IgD-negative memory B cell (primary cell): Measurements from ENCODE around the gene INCENP. TPM values are rescaled to one million over a fixed set of nuclear protein-coding genes. Genes with fewer than 3 reads are reported as not detected.
"Not testable (repeated sequence)": the region's sequence is repeated elsewhere in the genome, so short reads cannot be mapped to it uniquely, and the experiment has no call there.

Source experiments
- H3K27ac Mint-ChIP-seq, 3 donors: one replicate each; pipeline ENCODE4 v1.8.0; 2020 to 2022; ENCODE audit warnings: mild to moderate bottlenecking in 3 of 3, mixed read lengths in 3 of 3, moderate library complexity in 1 of 3
- H3K27me3 Mint-ChIP-seq: one replicate; pipeline ENCODE4 v1.8.0; 2021; ENCODE audit warnings: mixed read lengths
- H3K36me3 Mint-ChIP-seq: one replicate; pipeline ENCODE4 v1.8.0; 2020; ENCODE audit warnings: mild to moderate bottlenecking, mixed read lengths
- H3K4me1 Mint-ChIP-seq, 3 donors: one replicate each; pipeline ENCODE4 v1.8.0; 2020 to 2022; ENCODE audit warnings: mixed read lengths in 3 of 3, mild to moderate bottlenecking in 1 of 3
- H3K4me3 Mint-ChIP-seq, 4 donors: one replicate each; pipeline ENCODE4 v1.8.0; 2020 to 2022; ENCODE audit warnings: mild to moderate bottlenecking in 4 of 4, mixed read lengths in 4 of 4, moderate library complexity in 3 of 4
- H3K9me3 Mint-ChIP-seq, 3 donors: one replicate each; pipeline ENCODE4 v1.8.0; 2020 to 2021; ENCODE audit warnings: mixed read lengths in 3 of 3, mild to moderate bottlenecking in 1 of 3
- polyA plus RNA-seq: library from polyadenylated mRNA; unstranded; fragments of 300-500 nt; fragmentation: Illumina TruSeq; gene quantifications from one replicate; pipeline ENCODE4 v1.2.3, GENCODE V29; 2021

INCENP gene
- 2.8 TPM for polyA plus RNA-seq

DNA sequence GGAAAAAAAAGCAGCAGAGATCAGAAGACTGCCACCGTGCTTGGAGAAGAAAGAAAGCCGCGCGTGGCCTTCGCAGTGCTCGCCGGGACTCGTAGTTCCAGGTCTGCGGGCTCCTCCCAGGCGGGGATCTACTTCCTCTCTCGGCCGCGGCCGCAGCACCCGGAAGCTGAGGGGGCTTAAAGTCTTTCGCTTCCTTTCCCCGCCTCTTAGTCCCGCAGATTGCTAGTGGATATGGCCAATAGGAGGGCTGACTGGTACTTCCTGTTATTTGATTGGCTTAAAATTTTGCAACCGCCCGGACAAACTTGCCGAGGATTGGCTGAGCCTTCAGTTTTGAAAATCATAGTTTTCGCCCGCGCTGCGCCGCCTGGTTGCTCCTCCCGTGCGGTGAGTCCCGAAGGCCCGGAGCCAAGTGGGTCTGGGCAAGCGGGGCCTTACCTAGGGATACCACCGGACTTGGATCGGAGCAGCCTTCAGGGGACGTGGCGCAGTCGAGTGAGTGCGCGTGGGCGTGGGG lies at the start of gene INCENP:
INCENP (plus strand) TSS at position 343 of the 517 bp plus-strand sequence. CDS start 4,151 bp downstream, outside the sequence.
- no peaks in the 10 kb centered on the region for H3K36me3 Mint-ChIP-seq
- H3K27ac Mint-ChIP-seq: peak within 1 kb of the TSS; percentile 37 to 93 (median 86)
- H3K27me3 Mint-ChIP-seq: no peaks in the 10 kb centered on the region
- H3K9me3 Mint-ChIP-seq: no peaks in the 10 kb centered on the region
- peaks cover 17 to 23% (median 20%) of the 10 kb centered on the region in 3 donors for H3K4me1 Mint-ChIP-seq
- peak within 1 kb of the TSS; percentile 93 to 97 (median 96) for H3K4me3 Mint-ChIP-seq

DNA sequence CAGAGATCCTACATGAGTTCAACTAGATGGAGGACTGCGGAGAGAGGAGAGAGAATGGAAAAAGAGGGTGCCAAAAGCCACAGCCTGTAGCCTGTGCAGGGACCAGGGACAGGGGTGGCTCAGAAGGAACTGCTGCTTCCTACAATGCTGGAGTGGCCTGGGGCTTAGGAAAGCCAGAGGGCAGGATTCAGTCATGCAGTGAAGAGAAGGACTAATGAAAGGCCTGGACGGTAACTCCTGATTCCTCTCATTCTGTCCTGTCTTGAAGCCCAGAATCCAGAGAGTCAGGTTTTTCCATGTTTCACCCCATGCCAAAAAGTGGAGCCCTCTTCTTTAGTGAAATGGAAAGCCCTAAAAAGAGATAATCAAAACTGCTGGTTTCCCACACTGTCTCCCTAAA lies 48.4 kb upstream of the INCENP start:
- no peaks in the 10 kb centered on the region for H3K9me3 Mint-ChIP-seq
- peak overlapping the region in 1 of 3 donors; percentile 43 for H3K27ac Mint-ChIP-seq
- no peaks in the 10 kb centered on the region for H3K27me3 Mint-ChIP-seq
- H3K4me3 Mint-ChIP-seq: no peak overlapping the region
- no peaks in the 10 kb centered on the region for H3K4me1 Mint-ChIP-seq
- H3K36me3 Mint-ChIP-seq: no peaks in the 10 kb centered on the region

DNA sequence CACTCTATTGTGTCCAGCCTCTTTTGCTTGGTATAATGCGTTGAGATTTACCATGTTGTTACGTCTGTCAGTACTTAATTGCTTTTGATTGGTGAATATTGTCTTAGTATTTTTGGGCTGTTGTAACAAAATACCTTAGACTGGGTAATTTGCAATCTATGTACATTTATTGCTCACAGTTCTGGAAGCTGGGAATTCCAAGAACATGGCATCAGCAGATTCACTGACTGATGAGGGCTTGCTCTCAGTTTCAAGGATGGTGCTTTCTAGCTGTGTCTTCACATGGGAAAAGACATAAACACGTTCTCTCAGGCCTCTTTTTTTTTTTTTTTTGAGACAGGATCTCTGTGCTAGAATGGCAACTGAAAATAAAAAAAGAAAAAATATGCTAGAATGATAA lies 46.7 kb upstream of the INCENP start:
- Mint-ChIP-seq H3K27ac (peak overlapping the region in 1 of 3 donors; percentile 28), H3K4me1 (peaks cover 0 to 7% (median 5%) of the 10 kb centered on the region in 3 donors), H3K36me3 (no peaks in the 10 kb centered on the region), H3K4me3 (no peak overlapping the region), H3K27me3 (no peaks in the 10 kb centered on the region), H3K9me3 (no peaks in the 10 kb centered on the region)

DNA sequence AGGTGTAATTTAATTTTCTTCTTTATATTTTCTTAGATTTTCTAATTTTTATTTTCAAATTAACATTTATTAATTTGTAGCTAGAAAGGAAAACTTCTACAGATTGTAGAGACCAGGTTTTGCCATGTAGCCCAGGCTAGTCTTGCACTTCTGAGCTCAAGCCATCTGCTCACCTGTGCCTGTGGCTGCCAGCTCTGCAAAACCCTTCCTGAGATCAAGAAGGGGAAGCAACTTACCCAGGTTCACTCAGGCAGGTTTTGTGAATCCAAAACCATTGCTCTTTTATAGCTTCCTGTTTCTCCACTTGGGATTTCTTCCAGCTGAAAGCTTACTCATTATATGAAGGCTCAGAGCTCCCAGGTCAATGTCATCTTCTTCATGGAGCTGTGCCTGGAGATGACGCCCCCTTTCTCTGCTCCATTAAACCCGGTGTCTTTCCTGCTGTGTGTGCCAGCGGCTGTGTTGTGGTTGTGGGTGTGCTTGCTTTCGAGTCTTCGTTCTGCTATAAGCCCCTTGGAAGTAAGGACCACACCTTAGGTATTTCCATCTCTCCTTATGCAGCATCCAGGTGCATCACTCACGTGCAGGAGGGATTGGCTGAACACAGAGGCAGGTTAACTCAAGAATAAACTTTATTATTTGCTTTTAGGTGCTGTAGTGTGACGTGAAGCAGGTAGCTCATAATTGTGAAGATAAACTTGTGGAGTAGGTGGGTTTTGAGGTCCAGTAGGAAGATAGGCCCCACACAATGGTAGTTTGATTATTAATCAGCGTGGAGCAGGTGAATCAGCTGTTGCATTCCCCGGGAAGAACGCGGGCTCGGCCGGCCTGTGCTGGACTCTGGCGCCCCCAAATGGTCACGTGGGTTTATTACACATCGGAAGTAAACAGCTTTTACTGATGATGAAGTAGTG lies 42.2 kb upstream of the INCENP start:
- Mint-ChIP-seq H3K4me3 (peak overlapping the region in 3 of 4 donors; percentile 28 to 78 (median 73)), H3K4me1 (peaks cover 0 to 7% (median 5%) of the 10 kb centered on the region in 3 donors), H3K9me3 (no peaks in the 10 kb centered on the region), H3K27ac (no peak overlapping the region), H3K27me3 (no peaks in the 10 kb centered on the region), H3K36me3 (no peaks in the 10 kb centered on the region)

DNA sequence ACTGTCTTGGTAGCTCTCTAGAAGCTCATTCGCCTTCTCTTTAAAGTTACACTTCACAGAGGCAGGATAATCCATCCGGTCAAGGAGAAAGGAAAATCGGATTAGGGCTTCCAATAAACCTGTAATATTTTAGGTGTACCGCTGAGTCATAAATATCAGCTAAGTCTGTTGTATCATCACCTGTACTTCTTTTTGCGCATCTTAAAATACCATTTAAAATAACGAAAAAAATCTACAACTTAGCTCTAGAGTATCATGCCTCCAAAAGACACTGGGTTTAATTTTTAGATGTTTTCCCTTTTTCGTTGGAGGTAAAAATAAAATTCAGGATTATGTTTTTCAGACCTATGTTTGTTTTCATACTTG lies 41.5 kb upstream of the INCENP start:
- peak overlapping the region in 2 of 4 donors; percentile 73 to 78 for H3K4me3 Mint-ChIP-seq
- no peaks in the 10 kb centered on the region for H3K36me3 Mint-ChIP-seq
- no peaks in the 10 kb centered on the region for H3K9me3 Mint-ChIP-seq
- H3K27me3 Mint-ChIP-seq: no peaks in the 10 kb centered on the region
- no peak overlapping the region for H3K27ac Mint-ChIP-seq
- peaks cover 0 to 7% (median 5%) of the 10 kb centered on the region in 3 donors for H3K4me1 Mint-ChIP-seq

DNA sequence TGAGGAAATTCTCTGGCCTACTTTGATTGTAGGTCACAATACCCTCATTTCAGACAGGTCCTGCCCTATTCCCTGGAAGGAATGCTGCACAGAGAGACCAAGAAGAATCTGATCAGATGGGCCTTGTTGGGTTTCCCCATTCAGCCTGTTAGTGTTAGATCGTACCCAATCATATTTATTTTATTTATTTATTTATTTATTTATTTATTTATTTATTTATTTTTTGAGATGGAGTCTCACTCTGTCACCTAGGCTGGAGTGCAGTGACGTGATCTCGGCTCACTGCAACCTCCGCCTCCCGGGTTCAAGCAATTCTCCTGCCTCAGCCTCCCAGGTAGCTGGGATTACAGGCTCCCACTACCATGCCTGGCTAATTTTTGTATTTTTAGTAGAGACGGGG lies 39.0 kb upstream of the INCENP start:
- not testable (repeated sequence) for H3K27me3 Mint-ChIP-seq, H3K4me1 Mint-ChIP-seq, H3K9me3 Mint-ChIP-seq, H3K4me3 Mint-ChIP-seq, H3K36me3 Mint-ChIP-seq, H3K27ac Mint-ChIP-seq

DNA sequence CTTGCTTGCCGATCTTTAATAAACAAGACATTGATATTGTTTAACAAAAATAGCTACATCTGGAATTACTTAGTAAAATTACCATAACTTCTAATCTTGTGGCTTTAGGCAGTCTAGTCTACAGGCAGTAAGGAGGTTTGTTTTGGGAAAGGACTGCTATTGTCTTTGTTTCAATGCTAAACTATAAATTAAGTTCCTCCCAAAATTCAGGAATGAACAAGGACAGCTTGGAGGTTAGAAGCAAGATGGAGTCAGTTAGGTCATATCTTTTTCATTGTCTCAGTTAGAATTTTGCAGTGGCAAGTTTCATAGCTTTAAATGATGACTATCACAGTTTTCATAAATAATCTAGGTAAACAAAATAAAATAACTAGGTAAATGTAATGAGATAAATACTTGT lies 36.1 kb upstream of the INCENP start:
- Mint-ChIP-seq H3K27ac (no peak overlapping the region), H3K9me3 (peaks cover 0 to 7% (median 3%) of the 10 kb centered on the region in 3 donors), H3K4me1 (no peaks in the 10 kb centered on the region), H3K4me3 (no peak overlapping the region), H3K36me3 (peaks cover 5% of the 10 kb centered on the region), H3K27me3 (no peaks in the 10 kb centered on the region)

DNA sequence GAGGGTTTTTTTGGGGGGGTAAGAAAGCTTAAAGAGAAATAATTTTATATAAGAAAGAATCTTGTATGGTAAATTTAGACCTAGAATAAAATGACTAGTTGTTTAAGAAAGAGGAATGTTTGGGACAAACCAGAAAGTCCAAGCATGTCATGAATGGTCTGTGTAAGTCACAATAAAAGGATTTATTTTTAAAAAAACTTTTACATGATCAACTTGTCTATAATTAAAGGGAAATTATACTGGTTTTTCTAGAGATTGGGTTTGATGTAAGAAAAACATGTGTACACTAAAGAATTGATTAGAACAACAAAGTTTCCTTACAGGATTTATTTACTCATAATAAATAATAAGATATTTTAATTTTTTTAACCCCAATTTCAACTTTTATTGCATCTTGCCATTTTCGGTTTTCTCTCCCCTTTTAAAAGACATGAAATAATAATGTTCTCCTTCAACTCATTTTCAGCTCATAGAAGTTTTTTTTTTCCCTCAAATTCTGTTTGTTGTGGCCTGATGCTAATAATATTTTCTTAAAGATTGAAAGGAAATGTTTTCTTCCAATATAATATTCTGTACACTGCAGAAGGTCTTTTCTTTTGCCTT lies 35.4 kb upstream of the INCENP start:
- Mint-ChIP-seq H3K4me1 (no peaks in the 10 kb centered on the region), H3K27me3 (peaks cover 4% of the 10 kb centered on the region), H3K9me3 (peaks cover 0 to 7% (median 3%) of the 10 kb centered on the region in 3 donors), H3K27ac (no peak overlapping the region), H3K4me3 (no peak overlapping the region), H3K36me3 (peaks cover 5% of the 10 kb centered on the region)

DNA sequence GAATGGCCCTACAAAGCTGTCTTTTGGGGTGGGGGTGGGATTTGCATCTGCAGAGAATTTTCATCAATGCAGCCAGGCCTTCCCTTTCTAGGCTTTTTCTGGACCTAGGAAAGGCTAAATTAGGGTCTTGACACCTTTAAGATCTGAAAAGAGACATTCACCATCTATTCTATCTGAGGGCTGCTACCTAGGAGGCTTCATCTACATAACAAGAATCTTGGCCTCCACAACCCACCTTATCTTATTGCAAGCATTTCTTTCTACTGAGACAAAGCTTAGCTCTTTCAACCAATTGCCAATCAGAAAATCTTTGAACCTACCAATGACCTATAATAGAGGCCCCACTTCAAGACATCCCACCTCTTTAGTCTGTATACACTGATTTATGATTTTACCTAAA lies 20.7 kb upstream of the INCENP start:
- Mint-ChIP-seq H3K4me3 (no peak overlapping the region), H3K36me3 (no peaks in the 10 kb centered on the region), H3K9me3 (no peaks in the 10 kb centered on the region), H3K27me3 (no peaks in the 10 kb centered on the region), H3K4me1 (peaks cover 0 to 6% (median 2%) of the 10 kb centered on the region in 3 donors), H3K27ac (no peak overlapping the region)

DNA sequence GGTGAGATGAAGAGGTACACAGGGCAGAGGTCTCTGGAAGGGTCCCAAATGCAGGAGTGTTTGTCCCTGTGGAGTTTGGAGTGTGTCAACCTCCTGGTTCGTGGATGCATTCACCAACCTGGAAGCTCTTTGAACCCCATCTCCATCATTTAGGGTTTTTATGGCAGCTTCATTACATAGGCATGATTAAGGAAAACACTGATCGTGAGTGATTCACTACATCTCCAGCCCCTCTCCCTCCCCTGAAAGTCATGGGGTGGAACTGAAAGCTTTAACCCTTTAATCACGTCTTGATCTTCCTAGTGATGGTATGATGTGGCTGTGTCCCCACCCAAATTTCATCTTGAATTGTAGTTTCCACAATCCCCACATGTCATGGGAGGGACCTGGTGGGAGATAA lies 19.8 kb upstream of the INCENP start:
- H3K4me1 Mint-ChIP-seq: peaks cover 0 to 6% (median 2%) of the 10 kb centered on the region in 3 donors
- H3K4me3 Mint-ChIP-seq: no peak overlapping the region
- no peaks in the 10 kb centered on the region for H3K9me3 Mint-ChIP-seq
- no peaks in the 10 kb centered on the region for H3K27me3 Mint-ChIP-seq
- no peak overlapping the region for H3K27ac Mint-ChIP-seq
- H3K36me3 Mint-ChIP-seq: no peaks in the 10 kb centered on the region

DNA sequence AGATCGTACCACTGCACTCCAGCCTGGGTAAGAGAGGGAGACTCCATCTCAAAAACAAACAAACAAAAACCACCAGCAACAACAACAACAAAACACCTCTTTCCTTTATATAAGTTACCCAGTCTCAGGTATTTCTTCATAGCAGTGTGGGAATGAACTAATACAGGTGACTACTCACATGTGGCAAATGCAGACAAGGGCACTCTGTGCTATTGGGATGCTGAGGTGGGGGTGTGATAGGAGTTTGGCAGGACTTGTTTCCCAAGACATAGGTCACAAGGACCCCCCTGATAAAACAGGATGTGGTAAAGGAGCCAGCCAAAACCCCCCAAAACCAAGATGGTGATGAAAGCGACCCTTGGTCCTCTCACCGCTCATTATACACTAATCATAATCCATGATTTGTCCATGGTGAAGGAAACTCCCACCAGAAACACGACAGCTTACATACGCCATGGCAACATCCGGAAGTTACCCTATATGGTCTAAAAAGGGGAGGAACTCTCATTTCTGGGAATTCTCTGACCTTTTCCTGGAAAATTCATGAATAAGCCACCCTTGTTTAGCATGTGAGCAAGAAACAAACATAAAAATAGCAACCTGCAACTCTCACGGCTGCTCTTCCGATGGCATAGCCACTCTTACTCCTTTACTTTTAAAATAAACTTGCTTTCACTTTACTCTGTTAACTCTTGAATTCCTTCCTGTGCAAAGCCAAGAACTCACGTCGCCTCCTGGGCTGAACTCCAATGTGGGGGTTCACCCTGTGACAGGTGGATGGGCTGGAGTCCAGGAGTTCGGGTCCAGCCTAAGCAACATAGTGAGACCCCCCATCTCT lies 18.8 kb upstream of the INCENP start:
- Mint-ChIP-seq H3K4me1 (peaks cover 0 to 6% (median 2%) of the 10 kb centered on the region in 3 donors), H3K27me3 (no peaks in the 10 kb centered on the region), H3K36me3 (no peaks in the 10 kb centered on the region), H3K9me3 (no peaks in the 10 kb centered on the region), H3K4me3 (peak overlapping the region in 2 of 4 donors; percentile 39 to 46), H3K27ac (peak overlapping the region in 2 of 3 donors; percentile 21 to 73)

DNA sequence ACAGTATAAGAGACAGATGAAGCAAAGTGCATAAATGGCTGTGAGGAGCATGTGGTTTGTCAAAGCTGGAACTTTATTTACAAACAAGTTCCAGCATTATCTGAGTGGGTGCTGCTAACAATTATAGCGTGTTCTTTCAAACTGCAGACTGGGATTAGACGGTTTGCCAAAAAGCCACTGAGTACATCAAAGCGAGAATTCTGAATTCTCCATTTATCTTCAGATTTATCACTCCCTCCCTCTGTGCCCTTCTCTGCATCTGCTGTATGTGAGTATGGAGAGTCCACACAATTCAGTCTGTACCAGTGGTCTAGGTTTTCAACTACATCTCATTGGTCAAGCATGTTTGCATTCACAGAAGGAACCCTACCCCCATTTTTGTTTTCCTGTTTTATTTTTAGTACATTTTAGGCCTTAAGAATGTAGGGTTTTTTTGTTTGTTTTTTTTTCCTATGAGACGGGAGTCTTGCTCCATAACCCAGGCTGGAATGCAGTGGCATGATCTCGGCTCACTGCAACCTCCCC lies 18.1 kb upstream of the INCENP start:
- Mint-ChIP-seq H3K4me1 (peaks cover 0 to 6% (median 2%) of the 10 kb centered on the region in 3 donors), H3K27ac (peak overlapping the region in 1 of 3 donors; percentile 21), H3K27me3 (no peaks in the 10 kb centered on the region), H3K4me3 (peak overlapping the region in 2 of 4 donors; percentile 39 to 46), H3K9me3 (no peaks in the 10 kb centered on the region), H3K36me3 (no peaks in the 10 kb centered on the region)

DNA sequence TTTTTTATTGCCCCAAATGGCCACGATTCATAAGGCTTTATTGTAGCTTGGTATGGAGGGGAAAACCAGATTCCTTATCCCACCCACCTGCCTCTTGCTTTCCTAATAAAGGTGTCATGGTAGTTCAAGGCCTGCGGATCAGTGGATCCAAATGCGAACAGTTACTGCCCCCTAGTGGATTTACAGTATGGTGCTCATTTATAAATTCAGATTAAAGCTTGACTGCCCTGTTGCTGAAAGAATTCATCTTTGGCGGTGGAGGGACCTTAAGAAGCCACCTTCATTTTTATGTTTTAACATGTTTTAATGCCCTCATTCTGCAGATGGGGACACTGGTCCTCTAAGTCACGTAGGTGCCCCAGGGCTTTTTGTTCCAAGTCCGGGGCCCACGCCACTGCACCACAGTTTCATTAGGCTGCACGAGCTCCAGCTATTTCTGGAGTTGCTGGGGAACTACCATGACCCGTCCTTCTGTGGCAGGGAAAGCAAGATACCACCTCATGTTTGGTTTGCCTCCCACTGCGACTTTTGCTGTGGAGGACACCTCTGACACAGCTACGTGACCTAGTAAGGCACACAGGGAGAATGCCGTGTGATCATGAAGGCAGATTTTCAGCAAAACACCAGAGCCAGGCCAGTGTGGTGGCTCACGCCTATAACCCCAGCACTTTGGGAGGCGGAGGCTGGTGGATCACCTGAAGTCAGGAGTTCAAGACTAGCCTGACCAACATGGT lies 15.6 kb upstream of the INCENP start:
- Mint-ChIP-seq H3K27me3 (no peaks in the 10 kb centered on the region), H3K36me3 (no peaks in the 10 kb centered on the region), H3K9me3 (no peaks in the 10 kb centered on the region), H3K4me3 (no peak overlapping the region), H3K27ac (no peak overlapping the region), H3K4me1 (peaks cover 0 to 7% (median 4%) of the 10 kb centered on the region in 3 donors)

DNA sequence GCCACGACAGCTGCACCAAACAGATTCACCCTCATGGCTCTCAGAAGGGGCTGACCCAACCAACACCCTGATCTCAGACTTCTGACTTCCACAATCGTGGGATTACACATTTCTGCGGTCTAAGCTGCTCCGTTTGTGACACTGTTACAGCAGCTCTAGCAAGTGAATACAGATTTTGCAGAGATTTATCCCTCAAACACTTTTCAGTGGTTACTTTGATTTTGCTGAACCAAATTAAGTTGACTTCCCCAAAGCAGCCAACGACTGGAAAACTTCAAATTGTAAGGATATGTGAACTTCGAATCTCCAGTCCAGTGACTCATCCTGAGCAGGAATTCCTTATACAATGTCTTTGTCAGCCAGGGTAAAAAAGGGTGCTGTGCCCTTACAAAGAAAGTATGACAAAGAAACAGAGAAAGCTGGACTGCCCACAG lies 14.8 kb upstream of the INCENP start:
- no peak overlapping the region for H3K4me3 Mint-ChIP-seq
- peaks cover 0 to 7% (median 4%) of the 10 kb centered on the region in 3 donors for H3K4me1 Mint-ChIP-seq
- no peaks in the 10 kb centered on the region for H3K36me3 Mint-ChIP-seq
- H3K9me3 Mint-ChIP-seq: no peaks in the 10 kb centered on the region
- no peak overlapping the region for H3K27ac Mint-ChIP-seq
- H3K27me3 Mint-ChIP-seq: no peaks in the 10 kb centered on the region
